ENCODE measurements around the gene MYLK.
"Not testable (repeated sequence)": the region's sequence is repeated elsewhere in the genome, so short reads cannot be mapped to it uniquely, and the experiment has no call there.

The MYLK gene

GRCh38 chr3:123884203-123884831, at the start of gene MYLK:
MYLK (minus strand) TSS chr3:123884332; CDS start chr3:123793841, 90,491 bp downstream.
- DNase-seq: no peak

- DNase-seq: no peak
Observed at GRCh38 chr3:123930445-123930844, 46.3 kb upstream of the MYLK start.

- no peak for DNase-seq
Observed at GRCh38 chr3:123929325-123929724, 45.2 kb upstream of the MYLK start.

- DNase-seq: no peak
Observed at GRCh38 chr3:123926396-123926795, 42.3 kb upstream of the MYLK start.

GRCh38 chr3:123920868-123921267, 36.7 kb upstream of the MYLK start:
- no peak for DNase-seq

GRCh38 chr3:123920383-123920782, 36.3 kb upstream of the MYLK start:
- no peak for DNase-seq

GRCh38 chr3:123919353-123919752, 35.2 kb upstream of the MYLK start:
- no peak for DNase-seq

- DNase-seq: no peak
Observed at GRCh38 chr3:123914829-123915228, 30.7 kb upstream of the MYLK start.

- no peak for DNase-seq
Observed at GRCh38 chr3:123909785-123910184, 25.7 kb upstream of the MYLK start.

- DNase-seq: no peak
Observed at GRCh38 chr3:123907720-123908119, 23.6 kb upstream of the MYLK start.

- no peak for DNase-seq
Observed at GRCh38 chr3:123899300-123899865, 15.3 kb upstream of the MYLK start.

GRCh38 chr3:123893012-123893411, 8.9 kb upstream of the MYLK start:
- no peak for DNase-seq

GRCh38 chr3:123892195-123892594, 8.1 kb upstream of the MYLK start:
- DNase-seq: no peak

- DNase-seq: not testable (repeated sequence)
Observed at GRCh38 chr3:123890991-123891390, 6.9 kb upstream of the MYLK start.

GRCh38 chr3:123890162-123890561, 6.0 kb upstream of the MYLK start:
- not testable (repeated sequence) for DNase-seq

GRCh38 chr3:123884993-123885392, 861 bp upstream of the MYLK start:
- DNase-seq: no peak

- DNase-seq: no peak
Observed at GRCh38 chr3:123883701-123884202, 380 bp downstream of the MYLK start.

- DNase-seq: no peak
Observed at GRCh38 chr3:123883111-123883510, 1.0 kb downstream of the MYLK start.

- DNase-seq: no peak
Observed at GRCh38 chr3:123881771-123882170, 2.4 kb downstream of the MYLK start.

GRCh38 chr3:123880998-123881561, 3.1 kb downstream of the MYLK start:
- no peak for DNase-seq

- no peak for DNase-seq
Observed at GRCh38 chr3:123878807-123879206, 5.3 kb downstream of the MYLK start.

- DNase-seq: no peak
Observed at GRCh38 chr3:123877965-123878364, 6.2 kb downstream of the MYLK start.

GRCh38 chr3:123877466-123877865, 6.7 kb downstream of the MYLK start:
- no peak for DNase-seq

GRCh38 chr3:123876858-123877257, 7.3 kb downstream of the MYLK start:
- DNase-seq: no peak

GRCh38 chr3:123872621-123873020, 11.5 kb downstream of the MYLK start:
- no peak for DNase-seq

Measured in activated CD4-positive, alpha-beta T cell treated with anti-CD3 and anti-CD28 coated beads for 1 hour (primary cell).